CD4-positive, alpha-beta T cell (primary cell): Measurements from ENCODE around the gene CCDC92B. TPM values are rescaled to one million over a fixed set of nuclear protein-coding genes. Genes with fewer than 3 reads are reported as not detected.

Experiments
- ATAC-seq: fragments of 200-7000 bp; cut with Tn5 transposase; one replicate; pipeline ENCODE4 v1.10.0; 2022; ENCODE audit warnings: mild to moderate bottlenecking; ENCODE audit not compliant: poor library complexity
- CTCF ChIA-PET: fragments of 350-600 bp; sonication (Branson Sonifier 250); formaldehyde crosslinking; loops from one replicate; lab custom pipeline; 2021; ENCODE audit warnings: antibody characterized with exemption, inconsistent platforms; lab: Charles Lee
- POLR2A ChIA-PET: fragments of 350-600 bp; sonication (Branson Sonifier 250); formaldehyde crosslinking; loops from one replicate; lab custom pipeline; 2021; ENCODE audit warnings: antibody characterized with exemption, inconsistent platforms; lab: Charles Lee
- DNase-seq, 14 experiments: peaks; one replicate each; pipeline ENCODE4 v3.0.0-alpha.2; 2013 to 2020; ENCODE audit warnings: mixed read lengths in 2 of 14
- H3K27ac ChIP-seq, 2 donors: one replicate each; pipeline versions ENCODE4 v1.5.1 to v1.7.0; 2013; ENCODE audit warnings: low read length in 2 of 2, low read depth in 1 of 2, mild to moderate bottlenecking in 1 of 2
- H3K27me3 ChIP-seq, 2 experiments: 1 replicate in 1 of 2; 2 replicates in 1 of 2; pipeline versions ENCODE4 v1.6.1 to v1.7.0; 2013; ENCODE audit warnings: low read length in 2 of 2, control low read depth in 1 of 2, mild to moderate bottlenecking in 1 of 2, moderate library complexity in 1 of 2; ENCODE audit not compliant: insufficient read depth in 2 of 2, control insufficient read depth in 1 of 2
- H3K36me3 ChIP-seq: one replicate; pipeline ENCODE4 v1.6.1; 2013; ENCODE audit warnings: low read length, control low read depth; ENCODE audit not compliant: insufficient read depth
- H3K4me1 ChIP-seq: one replicate; pipeline ENCODE4 v1.6.1; 2013; ENCODE audit warnings: low read length, control low read depth; ENCODE audit not compliant: insufficient read depth
- H3K4me3 ChIP-seq: one replicate; pipeline ENCODE4 v1.5.1; 2013; ENCODE audit warnings: mild to moderate bottlenecking, low read length, moderate library complexity
- H3K9me3 ChIP-seq, 2 experiments: 1 replicate in 1 of 2; 2 replicates in 1 of 2; pipeline versions ENCODE4 v1.6.1 to v1.7.0; 2013; ENCODE audit warnings: low read length in 2 of 2, mild to moderate bottlenecking in 2 of 2, control low read depth in 1 of 2, moderate library complexity in 1 of 2; ENCODE audit not compliant: control insufficient read depth in 1 of 2, insufficient read depth in 1 of 2
- H3K27ac Mint-ChIP-seq: one replicate; pipeline ENCODE4 v1.8.0; 2020; ENCODE audit warnings: mixed read lengths
- H3K27me3 Mint-ChIP-seq: one replicate; pipeline ENCODE4 v1.8.0; 2021; ENCODE audit warnings: mixed read lengths
- H3K36me3 Mint-ChIP-seq: one replicate; pipeline ENCODE4 v1.8.0; 2021; ENCODE audit warnings: low read depth, mixed read lengths
- H3K4me1 Mint-ChIP-seq: one replicate; pipeline ENCODE4 v1.8.0; 2021; ENCODE audit warnings: low read depth, mixed read lengths
- H3K4me3 Mint-ChIP-seq: one replicate; pipeline ENCODE4 v1.8.0; 2020; ENCODE audit warnings: mild to moderate bottlenecking, mixed read lengths
- H3K9me3 Mint-ChIP-seq: one replicate; pipeline ENCODE4 v1.8.0; 2020; ENCODE audit warnings: mixed read lengths
- CTCF ChIP-seq: fragments of 200-600 bp; IDR thresholded peaks from one replicate; pipeline ENCODE4 v1.8.0; 2022; ENCODE audit warnings: antibody characterized with exemption, mild to moderate bottlenecking
- intact Hi-C, 2 experiments: fragments of 100-400 bp; cut with DNase I in 1 of 2; cut with micrococcal nuclease in 1 of 2; formaldehyde crosslinking; loops; one replicate each; pipeline versions ENCODE4 v1.15.1 to v1.9.0; 2023 to 2025; cut with DNase I, micrococcal nuclease
- total RNA-seq, 174 experiments: library from RNA in 2 of 174; stranded (reverse) in 2 of 174; gene quantifications; one replicate each; pipeline ENCODE4 v1.2.3 and lab custom pipeline; 2021 to 2026

The CCDC92B gene
- total RNA-seq, 2 experiments from 2014 or later, result 0.11 to 0.28 TPM

- Mint-ChIP-seq H3K36me3 (no peaks in the 10 kb centered on the region), H3K4me3 (peak overlapping the region; percentile 42), H3K9me3 (no peaks in the 10 kb centered on the region), H3K27ac (no peak overlapping the region), H3K4me1 (peaks cover 5% of the 10 kb centered on the region), H3K27me3 (peaks cover 18% of the 10 kb centered on the region)
- no peak for TF ChIP-seq CTCF
- H3K27ac ChIP-seq, result no peak overlapping the region
- H3K4me1 ChIP-seq, result peaks cover 12% of the 10 kb centered on the region
- peak overlapping the region; percentile 14 for H3K4me3 ChIP-seq
- peak; percentile 10 for ATAC-seq
- intact Hi-C loops, result no loop called here
- H3K9me3 ChIP-seq, result no peaks in the 10 kb centered on the region
- CTCF ChIA-PET, result interaction anchor here (0.9 to 1.0 kb wide), 2 partner anchors 27 to 113 kb away, joined by 3 to 5 read pairs; no protein-coding TSS in a partner anchor
- H3K27me3 ChIP-seq, result peaks cover 16 to 23% of the 10 kb centered on the region in 2 experiments
- POLR2A ChIA-PET, result interaction anchor here (0.8 to 1.4 kb wide), 2 partner anchors 90 to 130 kb away, joined by 3 to 4 read pairs; no protein-coding TSS in a partner anchor
- peak in 1 of 14 experiments; percentile 20 for DNase-seq
- H3K36me3 ChIP-seq, result no peaks in the 10 kb centered on the region
These were observed 25.3 kb downstream of the CCDC92B start for GRCh38 chr17:2723997-2724783.

- no peak overlapping the region for H3K27ac Mint-ChIP-seq
- Histone ChIP-seq H3K27ac (no peak overlapping the region), H3K4me1 (peaks cover 12% of the 10 kb centered on the region), H3K36me3 (no peaks in the 10 kb centered on the region), H3K4me3 (no peak overlapping the region), H3K27me3 (peaks cover 16 to 21% of the 10 kb centered on the region in 2 experiments), H3K9me3 (no peaks in the 10 kb centered on the region)
- intact Hi-C loops, result no loop called here
- H3K36me3 Mint-ChIP-seq, result no peaks in the 10 kb centered on the region
- H3K9me3 Mint-ChIP-seq, result no peaks in the 10 kb centered on the region
- peaks cover 15% of the 10 kb centered on the region for H3K27me3 Mint-ChIP-seq
- DNase-seq (no peak), ATAC-seq (no peak)
- H3K4me3 Mint-ChIP-seq, result peak overlapping the region; percentile 51
- peaks cover 5% of the 10 kb centered on the region for H3K4me1 Mint-ChIP-seq
- ChIA-PET POLR2A (interaction anchor here (1.4 kb wide), 1 partner anchor 131 kb away, joined by 3 read pairs; no protein-coding TSS in a partner anchor), CTCF (no interaction called here)
- no peak for TF ChIP-seq CTCF
These were observed 25.9 kb downstream of the CCDC92B start for GRCh38 chr17:2723505-2723996.

- H3K36me3 Mint-ChIP-seq, result no peaks in the 10 kb centered on the region
- H3K9me3 ChIP-seq, result no peaks in the 10 kb centered on the region
- DNase-seq, result no peak
- no peak overlapping the region for H3K4me3 Mint-ChIP-seq
- no peaks in the 10 kb centered on the region for H3K36me3 ChIP-seq
- CTCF ChIA-PET, result no interaction called here
- intact Hi-C loops, result no loop called here
- ATAC-seq, result no peak
- H3K9me3 Mint-ChIP-seq, result no peaks in the 10 kb centered on the region
- no peak overlapping the region for H3K27ac ChIP-seq
- POLR2A ChIA-PET, result no interaction called here
- TF ChIP-seq CTCF, result no peak
- peaks cover 5% of the 10 kb centered on the region for H3K4me1 Mint-ChIP-seq
- peaks cover 16 to 21% of the 10 kb centered on the region in 2 experiments for H3K27me3 ChIP-seq
- H3K27me3 Mint-ChIP-seq, result peaks cover 14% of the 10 kb centered on the region
- peaks cover 12% of the 10 kb centered on the region for H3K4me1 ChIP-seq
- H3K27ac Mint-ChIP-seq, result no peak overlapping the region
- no peak overlapping the region for H3K4me3 ChIP-seq
These were observed 26.8 kb downstream of the CCDC92B start for GRCh38 chr17:2722611-2723010.
